HEK293 (cell line): ENCODE data around the gene FAH.

Experiments used
- CTCF ChIA-PET: fragments of 350-600 bp; formaldehyde crosslinking; extraction: SDS; loops from one replicate; lab custom pipeline; 2021; ENCODE audit warnings: antibody characterized with exemption; lab: Yijun Ruan, JAX
- POLR2A ChIA-PET: fragments of 300-600 bp; formaldehyde crosslinking; extraction: SDS; loops from one replicate; lab custom pipeline; 2020; ENCODE audit warnings: antibody characterized with exemption, inconsistent platforms; lab: Yijun Ruan, JAX
- H3K27ac ChIP-seq: fragments of 200-500 bp; sonication (Bioruptor generic); 2 replicates; pipeline ENCODE4 v1.5.1; 2014; ENCODE audit warnings: low read depth, low read length, control low read depth, inconsistent platforms; ENCODE audit errors: extremely low read depth
- H3K36me3 ChIP-seq, 2 experiments: fragments of 200-500 bp in 1 of 2; sonication (Bioruptor generic) in 1 of 2; 1 replicate in 1 of 2; 2 replicates in 1 of 2; pipeline ENCODE4 v1.5.1; 2014 to 2017; ENCODE audit warnings: inconsistent platforms in 2 of 2, low read length in 2 of 2; ENCODE audit not compliant: control insufficient read depth in 2 of 2, insufficient read depth in 1 of 2
- H3K4me1 ChIP-seq: fragments of 200-500 bp; sonication (Bioruptor generic); 2 replicates; pipeline ENCODE4 v1.5.1; 2014; ENCODE audit warnings: mild to moderate bottlenecking, low read length, inconsistent platforms; ENCODE audit not compliant: control insufficient read depth, insufficient read depth
- H3K4me3 ChIP-seq: 2 replicates; pipeline ENCODE4 v1.5.1; 2011; ENCODE audit warnings: low read depth, mild to moderate bottlenecking, control low read depth, low read length, moderate library complexity
- H3K9me3 ChIP-seq: fragments of 200-500 bp; sonication (Bioruptor generic); 2 replicates; pipeline ENCODE4 v1.5.1; 2014; ENCODE audit warnings: low read depth, low read length, inconsistent platforms; ENCODE audit not compliant: control insufficient read depth, insufficient read depth
- GLIS2 ChIP-seq: fragments of 450-650 bp; formaldehyde crosslinking; IDR thresholded peaks from 2 replicates; pipeline ENCODE4 v1.5.1; 2016; ENCODE audit warnings: missing biosample characterization, missing genetic modification characterization
- HOXD13 ChIP-seq: sonication (generic); formaldehyde crosslinking; IDR thresholded peaks from 2 replicates; pipeline ENCODE4 v1.8.0; 2022; ENCODE audit warnings: missing genetic modification reagents, borderline replicate concordance
- IKZF3 ChIP-seq: fragments of 450-650 bp; IDR thresholded peaks from 2 replicates; pipeline ENCODE4 v1.5.0; 2018; ENCODE audit warnings: missing biosample characterization, mild to moderate bottlenecking, missing genetic modification characterization, moderate library complexity
- KLF8 ChIP-seq: fragments of 450-650 bp; formaldehyde crosslinking; IDR thresholded peaks from 2 replicates; pipeline ENCODE4 v1.5.1; 2016; ENCODE audit warnings: missing biosample characterization, missing genetic modification characterization
- ZEB2 ChIP-seq: fragments of 450-650 bp; formaldehyde crosslinking; IDR thresholded peaks from 2 replicates; pipeline ENCODE4 v1.5.1; 2016; ENCODE audit warnings: missing biosample characterization, missing genetic modification characterization
- ZNF140 ChIP-seq: fragments of 450-650 bp; formaldehyde crosslinking; IDR thresholded peaks from 2 replicates; pipeline ENCODE4 v1.5.1; 2016; ENCODE audit warnings: missing biosample characterization, missing genetic modification characterization
- ZNF146 ChIP-seq: fragments of 450-650 bp; formaldehyde crosslinking; IDR thresholded peaks from 2 replicates; pipeline ENCODE4 v1.5.1; 2016; ENCODE audit warnings: missing biosample characterization, missing genetic modification characterization
- ZNF169 ChIP-seq: fragments of 450-650 bp; formaldehyde crosslinking; IDR thresholded peaks from 2 replicates; pipeline ENCODE4 v1.5.1; 2016; ENCODE audit warnings: missing biosample characterization, missing genetic modification characterization
- ZNF221 ChIP-seq: fragments of 450-650 bp; formaldehyde crosslinking; IDR thresholded peaks from 2 replicates; pipeline ENCODE4 v1.5.1; 2017; ENCODE audit warnings: missing biosample characterization, missing genetic modification characterization, borderline replicate concordance
- ZNF248 ChIP-seq: fragments of 450-650 bp; formaldehyde crosslinking; IDR thresholded peaks from 2 replicates; pipeline ENCODE4 v1.5.1; 2017; ENCODE audit warnings: missing biosample characterization, missing genetic modification characterization
- ZNF292 ChIP-seq: fragments of 450-650 bp; formaldehyde crosslinking; IDR thresholded peaks from 2 replicates; pipeline ENCODE4 v1.5.1; 2016; ENCODE audit warnings: low read depth, missing biosample characterization, missing genetic modification characterization, borderline replicate concordance
- ZNF311 ChIP-seq: fragments of 450-650 bp; formaldehyde crosslinking; IDR thresholded peaks from 2 replicates; pipeline ENCODE4 v1.5.1; 2017; ENCODE audit warnings: missing biosample characterization, missing genetic modification characterization, borderline replicate concordance
- ZNF354C ChIP-seq: fragments of 450-650 bp; formaldehyde crosslinking; IDR thresholded peaks from 2 replicates; pipeline ENCODE4 v1.5.1; 2016; ENCODE audit warnings: missing biosample characterization, missing genetic modification characterization, low read depth, borderline replicate concordance
- ZNF473 ChIP-seq: fragments of 450-650 bp; formaldehyde crosslinking; IDR thresholded peaks from 2 replicates; pipeline ENCODE4 v1.5.1; 2017; ENCODE audit warnings: missing biosample characterization, missing genetic modification characterization
- ZNF48 ChIP-seq: fragments of 450-650 bp; formaldehyde crosslinking; IDR thresholded peaks from 2 replicates; pipeline ENCODE4 v1.5.1; 2016; ENCODE audit warnings: missing biosample characterization, missing genetic modification characterization
- ZNF529 ChIP-seq: fragments of 450-650 bp; formaldehyde crosslinking; IDR thresholded peaks from 2 replicates; pipeline ENCODE4 v1.5.1; 2017; ENCODE audit warnings: missing genetic modification characterization, missing biosample characterization; ENCODE audit not compliant: insufficient replicate concordance
- ZNF548 ChIP-seq: fragments of 450-650 bp; formaldehyde crosslinking; IDR thresholded peaks from 2 replicates; pipeline ENCODE4 v1.5.1; 2016; ENCODE audit warnings: missing biosample characterization, missing genetic modification characterization
- ZNF561 ChIP-seq: fragments of 450-650 bp; IDR thresholded peaks from 2 replicates; pipeline ENCODE4 v1.5.1; 2018; ENCODE audit warnings: missing biosample characterization, missing genetic modification characterization, borderline replicate concordance
- ZNF626 ChIP-seq: fragments of 450-650 bp; sonication (Bioruptor Pico); formaldehyde crosslinking; IDR thresholded peaks from 2 replicates; pipeline ENCODE4 v1.5.1; 2018; ENCODE audit warnings: missing biosample characterization, missing genetic modification characterization, inconsistent platforms
- ZNF785 ChIP-seq: fragments of 450-650 bp; formaldehyde crosslinking; IDR thresholded peaks from 2 replicates; pipeline ENCODE4 v1.5.1; 2016; ENCODE audit warnings: missing biosample characterization, missing genetic modification characterization
- ZNF837 ChIP-seq: fragments of 450-650 bp; formaldehyde crosslinking; IDR thresholded peaks from 2 replicates; pipeline ENCODE4 v1.5.1; 2016; ENCODE audit warnings: missing biosample characterization, missing genetic modification characterization
- TF ChIP-seq, protein P1 (sequence below): fragments of 450-650 bp; formaldehyde crosslinking; conservative IDR thresholded peaks from 2 replicates; pipeline ENCODE4 v1.5.1; 2016; ENCODE audit warnings: low read depth, missing biosample characterization, missing genetic modification characterization
- TF ChIP-seq, protein P2 (sequence below): fragments of 450-650 bp; formaldehyde crosslinking; IDR thresholded peaks from 2 replicates; pipeline ENCODE4 v1.5.1; 2016; ENCODE audit warnings: missing biosample characterization, missing genetic modification characterization
- TF ChIP-seq, protein P3 (sequence below): fragments of 450-650 bp; formaldehyde crosslinking; IDR thresholded peaks from 2 replicates; pipeline ENCODE4 v1.5.1; 2016; ENCODE audit warnings: missing biosample characterization, missing genetic modification characterization
- TF ChIP-seq, protein P4 (sequence below): fragments of 450-650 bp; formaldehyde crosslinking; IDR thresholded peaks from 2 replicates; pipeline ENCODE4 v1.5.1; 2016; ENCODE audit warnings: missing biosample characterization, missing genetic modification characterization
- TF ChIP-seq, protein P5 (sequence below): fragments of 450-650 bp; IDR thresholded peaks from 2 replicates; pipeline ENCODE4 v1.5.1; 2018; ENCODE audit warnings: missing biosample characterization, mild to moderate bottlenecking, missing genetic modification characterization

FAH gene

GRCh38 chr15:80191198-80191597 lies 38.4 kb downstream of the FAH start:
- H3K4me1 ChIP-seq, result no peaks in the 10 kb centered on the region
- CTCF ChIA-PET, result interaction anchor here (0.6 to 1.2 kb wide), 5 partner anchors 12 to 341 kb away, joined by 3 to 4 read pairs (median 3); no protein-coding TSS in a partner anchor
- POLR2A ChIA-PET, result interaction anchor here (0.9 kb wide), 1 partner anchor 268 kb away, joined by 3 read pairs; no protein-coding TSS in a partner anchor

GRCh38 chr15:80191897-80192595 lies 39.2 kb downstream of the FAH start:
- H3K9me3 ChIP-seq, result no peaks in the 10 kb centered on the region
- TF ChIP-seq, protein P1, sequence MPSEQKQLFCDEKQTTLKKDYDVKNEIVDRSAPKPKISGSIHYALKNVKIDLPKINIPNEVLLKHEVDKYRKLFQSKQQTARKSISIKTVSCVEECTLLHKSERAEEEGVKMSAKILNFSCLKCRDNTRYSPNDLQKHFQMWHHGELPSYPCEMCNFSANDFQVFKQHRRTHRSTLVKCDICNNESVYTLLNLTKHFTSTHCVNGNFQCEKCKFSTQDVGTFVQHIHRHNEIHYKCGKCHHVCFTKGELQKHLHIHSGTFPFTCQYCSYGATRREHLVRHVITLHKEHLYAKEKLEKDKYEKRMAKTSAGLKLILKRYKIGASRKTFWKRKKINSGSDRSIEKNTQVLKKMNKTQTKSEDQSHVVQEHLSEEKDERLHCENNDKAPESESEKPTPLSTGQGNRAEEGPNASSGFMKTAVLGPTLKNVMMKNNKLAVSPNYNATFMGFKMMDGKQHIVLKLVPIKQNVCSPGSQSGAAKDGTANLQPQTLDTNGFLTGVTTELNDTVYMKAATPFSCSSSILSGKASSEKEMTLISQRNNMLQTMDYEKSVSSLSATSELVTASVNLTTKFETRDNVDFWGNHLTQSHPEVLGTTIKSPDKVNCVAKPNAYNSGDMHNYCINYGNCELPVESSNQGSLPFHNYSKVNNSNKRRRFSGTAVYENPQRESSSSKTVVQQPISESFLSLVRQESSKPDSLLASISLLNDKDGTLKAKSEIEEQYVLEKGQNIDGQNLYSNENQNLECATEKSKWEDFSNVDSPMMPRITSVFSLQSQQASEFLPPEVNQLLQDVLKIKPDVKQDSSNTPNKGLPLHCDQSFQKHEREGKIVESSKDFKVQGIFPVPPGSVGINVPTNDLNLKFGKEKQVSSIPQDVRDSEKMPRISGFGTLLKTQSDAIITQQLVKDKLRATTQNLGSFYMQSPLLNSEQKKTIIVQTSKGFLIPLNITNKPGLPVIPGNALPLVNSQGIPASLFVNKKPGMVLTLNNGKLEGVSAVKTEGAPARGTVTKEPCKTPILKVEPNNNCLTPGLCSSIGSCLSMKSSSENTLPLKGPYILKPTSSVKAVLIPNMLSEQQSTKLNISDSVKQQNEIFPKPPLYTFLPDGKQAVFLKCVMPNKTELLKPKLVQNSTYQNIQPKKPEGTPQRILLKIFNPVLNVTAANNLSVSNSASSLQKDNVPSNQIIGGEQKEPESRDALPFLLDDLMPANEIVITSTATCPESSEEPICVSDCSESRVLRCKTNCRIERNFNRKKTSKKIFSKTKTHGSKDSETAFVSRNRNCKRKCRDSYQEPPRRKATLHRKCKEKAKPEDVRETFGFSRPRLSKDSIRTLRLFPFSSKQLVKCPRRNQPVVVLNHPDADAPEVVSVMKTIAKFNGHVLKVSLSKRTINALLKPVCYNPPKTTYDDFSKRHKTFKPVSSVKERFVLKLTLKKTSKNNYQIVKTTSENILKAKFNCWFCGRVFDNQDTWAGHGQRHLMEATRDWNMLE, result no peak
- TF ChIP-seq KLF8 (tag by site-specific recombination), result no peak
- no peak for TF ChIP-seq ZNF221 (tag by site-specific recombination)
- TF ChIP-seq ZNF146, result no peak
- TF ChIP-seq ZNF561 (tag by site-specific recombination), result no peak
- no peak for TF ChIP-seq ZNF248
- TF ChIP-seq ZNF548 (tag by site-specific recombination), result no peak
- no peak for TF ChIP-seq HOXD13 (CRISPR knock-in tag)
- TF ChIP-seq ZNF473, result no peak
- no peak for TF ChIP-seq ZEB2 (tag by site-specific recombination)
- TF ChIP-seq, protein P2, sequence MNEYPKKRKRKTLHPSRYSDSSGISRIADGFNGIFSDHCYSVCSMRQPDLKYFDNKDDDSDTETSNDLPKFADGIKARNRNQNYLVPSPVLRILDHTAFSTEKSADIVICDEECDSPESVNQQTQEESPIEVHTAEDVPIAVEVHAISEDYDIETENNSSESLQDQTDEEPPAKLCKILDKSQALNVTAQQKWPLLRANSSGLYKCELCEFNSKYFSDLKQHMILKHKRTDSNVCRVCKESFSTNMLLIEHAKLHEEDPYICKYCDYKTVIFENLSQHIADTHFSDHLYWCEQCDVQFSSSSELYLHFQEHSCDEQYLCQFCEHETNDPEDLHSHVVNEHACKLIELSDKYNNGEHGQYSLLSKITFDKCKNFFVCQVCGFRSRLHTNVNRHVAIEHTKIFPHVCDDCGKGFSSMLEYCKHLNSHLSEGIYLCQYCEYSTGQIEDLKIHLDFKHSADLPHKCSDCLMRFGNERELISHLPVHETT (tag by site-specific recombination), result no peak
- TF ChIP-seq ZNF626, result no peak
- no peak for TF ChIP-seq ZNF292
- no peak for TF ChIP-seq ZNF785
- TF ChIP-seq, all 188 proteins: peak for 0
- Histone ChIP-seq H3K4me3 (no peak overlapping the region), H3K4me1 (no peaks in the 10 kb centered on the region), H3K36me3 (peaks cover 0 to 9% of the 10 kb centered on the region in 2 experiments; a peak in 1 of 3 replicates), H3K27ac (no peak overlapping the region)
- CTCF ChIA-PET, result interaction anchor here (0.6 to 1.2 kb wide), 5 partner anchors 13 to 822 kb away, joined by 3 to 7 read pairs (median 3); no protein-coding TSS in a partner anchor
- POLR2A ChIA-PET, result no interaction called here

More at GRCh38 chr15:80191198-80191597, 38.4 kb downstream of the FAH start:
- TF ChIP-seq ZNF837 (no peak), ZNF292 (no peak), GLIS2 (tag by site-specific recombination) (no peak), ZNF48 (tag by site-specific recombination) (no peak), IKZF3 (no peak), ZNF529 (tag by site-specific recombination) (no peak), ZNF169 (tag by site-specific recombination) (no peak), ZNF354C (tag by site-specific recombination) (no peak), ZNF140 (tag by site-specific recombination) (no peak), ZNF311 (tag by site-specific recombination) (no peak), ZNF146 (no peak)
- TF ChIP-seq, protein P3, sequence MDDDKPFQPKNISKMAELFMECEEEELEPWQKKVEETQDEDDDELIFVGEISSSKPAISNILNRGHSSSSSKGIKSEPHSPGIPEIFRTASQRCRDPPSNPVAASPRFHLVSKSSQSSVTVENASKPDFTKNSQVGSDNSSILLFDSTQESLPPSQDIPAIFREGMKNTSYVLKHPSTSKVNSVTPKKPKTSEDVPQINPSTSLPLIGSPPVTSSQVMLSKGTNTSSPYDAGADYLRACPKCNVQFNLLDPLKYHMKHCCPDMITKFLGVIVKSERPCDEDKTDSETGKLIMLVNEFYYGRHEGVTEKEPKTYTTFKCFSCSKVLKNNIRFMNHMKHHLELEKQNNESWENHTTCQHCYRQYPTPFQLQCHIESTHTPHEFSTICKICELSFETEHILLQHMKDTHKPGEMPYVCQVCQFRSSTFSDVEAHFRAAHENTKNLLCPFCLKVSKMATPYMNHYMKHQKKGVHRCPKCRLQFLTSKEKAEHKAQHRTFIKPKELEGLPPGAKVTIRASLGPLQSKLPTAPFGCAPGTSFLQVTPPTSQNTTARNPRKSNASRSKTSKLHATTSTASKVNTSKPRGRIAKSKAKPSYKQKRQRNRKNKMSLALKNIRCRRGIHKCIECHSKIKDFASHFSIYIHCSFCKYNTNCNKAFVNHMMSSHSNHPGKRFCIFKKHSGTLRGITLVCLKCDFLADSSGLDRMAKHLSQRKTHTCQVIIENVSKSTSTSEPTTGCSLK, result no peak
- TF ChIP-seq, protein P4, sequence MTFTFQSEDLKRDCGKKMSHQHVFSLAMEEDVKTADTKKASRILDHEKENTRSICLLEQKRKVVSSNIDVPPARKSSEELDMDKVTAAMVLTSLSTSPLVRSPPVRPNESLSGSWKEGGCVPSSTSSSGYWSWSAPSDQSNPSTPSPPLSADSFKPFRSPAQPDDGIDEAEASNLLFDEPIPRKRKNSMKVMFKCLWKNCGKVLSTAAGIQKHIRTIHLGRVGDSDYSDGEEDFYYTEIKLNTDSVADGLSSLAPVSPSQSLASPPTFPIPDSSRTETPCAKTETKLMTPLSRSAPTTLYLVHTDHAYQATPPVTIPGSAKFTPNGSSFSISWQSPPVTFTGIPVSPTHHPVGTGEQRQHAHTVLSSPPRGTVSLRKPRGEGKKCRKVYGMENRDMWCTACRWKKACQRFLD, result no peak
- TF ChIP-seq, protein P5, sequence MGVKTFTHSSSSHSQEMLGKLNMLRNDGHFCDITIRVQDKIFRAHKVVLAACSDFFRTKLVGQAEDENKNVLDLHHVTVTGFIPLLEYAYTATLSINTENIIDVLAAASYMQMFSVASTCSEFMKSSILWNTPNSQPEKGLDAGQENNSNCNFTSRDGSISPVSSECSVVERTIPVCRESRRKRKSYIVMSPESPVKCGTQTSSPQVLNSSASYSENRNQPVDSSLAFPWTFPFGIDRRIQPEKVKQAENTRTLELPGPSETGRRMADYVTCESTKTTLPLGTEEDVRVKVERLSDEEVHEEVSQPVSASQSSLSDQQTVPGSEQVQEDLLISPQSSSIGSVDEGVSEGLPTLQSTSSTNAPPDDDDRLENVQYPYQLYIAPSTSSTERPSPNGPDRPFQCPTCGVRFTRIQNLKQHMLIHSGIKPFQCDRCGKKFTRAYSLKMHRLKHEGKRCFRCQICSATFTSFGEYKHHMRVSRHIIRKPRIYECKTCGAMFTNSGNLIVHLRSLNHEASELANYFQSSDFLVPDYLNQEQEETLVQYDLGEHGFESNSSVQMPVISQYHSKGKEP (tag by site-specific recombination), result no peak
- Histone ChIP-seq H3K27ac (no peak overlapping the region), H3K9me3 (no peaks in the 10 kb centered on the region), H3K36me3 (peaks cover 0 to 17% of the 10 kb centered on the region in 2 experiments; a peak in 1 of 3 replicates), H3K4me3 (no peak overlapping the region)
